RWPE2 (cell line): ENCODE measurements around the gene ANO6.

ENCODE experiments used
- ATAC-seq: fragments of 200-7000 bp; cut with Tn5 transposase; 3 replicates; pipeline ENCODE4 v1.9.1; 2021; ENCODE audit warnings: low read depth
- DNase-seq: peaks from one replicate; pipeline ENCODE4 v3.0.0-alpha.2; 2020; ENCODE audit warnings: low spot score
- H3K27ac ChIP-seq: fragments of 450-650 bp; 2 replicates; pipeline ENCODE4 v1.5.1; 2017; ENCODE audit warnings: mild to moderate bottlenecking; ENCODE audit not compliant: poor library complexity, severe bottlenecking
- H3K27me3 ChIP-seq: fragments of 250-450 bp; sonication (Bioruptor Pico); 2 replicates; pipeline ENCODE4 v1.5.1; 2021; ENCODE audit warnings: mild to moderate bottlenecking, moderate library complexity; ENCODE audit not compliant: insufficient read depth, poor library complexity, severe bottlenecking
- H3K36me3 ChIP-seq: fragments of 250-450 bp; sonication (Bioruptor Pico); 2 replicates; pipeline ENCODE4 v1.5.1; 2020; ENCODE audit warnings: low read depth, mild to moderate bottlenecking, moderate library complexity
- H3K4me1 ChIP-seq: fragments of 250-450 bp; sonication (Bioruptor Pico); 2 replicates; pipeline ENCODE4 v1.5.1; 2021; ENCODE audit warnings: mild to moderate bottlenecking, moderate library complexity; ENCODE audit not compliant: insufficient read depth, poor library complexity, severe bottlenecking
- H3K4me3 ChIP-seq: fragments of 250-450 bp; sonication (Bioruptor Pico); 2 replicates; pipeline ENCODE4 v1.5.1; 2021; ENCODE audit warnings: mild to moderate bottlenecking, moderate library complexity; ENCODE audit not compliant: severe bottlenecking
- H3K9me3 ChIP-seq: fragments of 250-450 bp; sonication (Bioruptor Pico); 2 replicates; pipeline ENCODE4 v1.5.1; 2021; ENCODE audit warnings: mild to moderate bottlenecking, moderate library complexity; ENCODE audit not compliant: severe bottlenecking
- TF ChIP-seq, protein P1 (sequence below): fragments of 450-650 bp; IDR thresholded peaks from one replicate; pipeline ENCODE4 v1.5.1; 2017; ENCODE audit warnings: mild to moderate bottlenecking, moderate library complexity; ENCODE audit not compliant: poor library complexity, severe bottlenecking

ANO6 gene

DNA sequence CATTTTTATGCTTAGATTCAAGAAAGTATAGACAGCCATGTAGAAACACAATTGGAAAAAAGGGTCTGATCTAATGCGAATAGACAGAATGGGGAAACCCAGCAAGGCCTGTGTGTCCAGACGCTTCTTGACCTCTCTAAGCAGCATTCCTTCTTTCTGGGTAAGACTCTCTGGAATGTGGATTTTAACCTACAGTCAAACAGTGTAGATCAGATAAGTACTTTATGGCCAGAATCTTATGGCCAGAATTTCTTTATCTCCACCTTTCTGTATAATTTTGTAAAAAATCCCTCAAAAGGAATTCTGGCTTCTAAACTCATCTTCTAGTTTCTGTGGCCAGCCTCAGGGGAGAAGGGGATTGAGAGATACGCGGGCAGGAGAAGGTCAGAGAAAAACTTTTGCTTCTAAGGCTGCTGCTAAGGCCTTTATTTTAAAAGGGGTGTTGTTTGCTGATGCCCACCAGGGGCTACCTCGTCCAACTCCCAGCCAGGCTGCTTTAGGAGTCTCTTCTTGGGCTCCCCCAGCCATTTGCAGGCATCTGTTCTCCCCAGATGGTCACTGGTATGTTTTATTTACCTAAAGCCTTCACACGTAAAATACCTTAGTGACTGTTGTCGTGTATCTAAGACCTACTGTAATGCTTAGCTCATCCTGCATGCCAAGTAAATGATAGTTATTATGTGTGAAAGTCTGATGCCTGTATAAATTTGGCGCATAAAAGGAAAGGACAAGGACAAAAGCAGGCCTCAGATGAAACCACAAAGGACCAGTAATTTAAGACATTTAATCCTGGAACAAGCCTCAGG, 68.4 kb downstream of the ANO6 start:
- DNase-seq: no peak
- H3K4me1 ChIP-seq: peaks cover 22% of the 10 kb centered on the region
- peak overlapping the region; percentile 85 for H3K27ac ChIP-seq
- no peaks in the 10 kb centered on the region for H3K27me3 ChIP-seq
- TF ChIP-seq, protein P1, sequence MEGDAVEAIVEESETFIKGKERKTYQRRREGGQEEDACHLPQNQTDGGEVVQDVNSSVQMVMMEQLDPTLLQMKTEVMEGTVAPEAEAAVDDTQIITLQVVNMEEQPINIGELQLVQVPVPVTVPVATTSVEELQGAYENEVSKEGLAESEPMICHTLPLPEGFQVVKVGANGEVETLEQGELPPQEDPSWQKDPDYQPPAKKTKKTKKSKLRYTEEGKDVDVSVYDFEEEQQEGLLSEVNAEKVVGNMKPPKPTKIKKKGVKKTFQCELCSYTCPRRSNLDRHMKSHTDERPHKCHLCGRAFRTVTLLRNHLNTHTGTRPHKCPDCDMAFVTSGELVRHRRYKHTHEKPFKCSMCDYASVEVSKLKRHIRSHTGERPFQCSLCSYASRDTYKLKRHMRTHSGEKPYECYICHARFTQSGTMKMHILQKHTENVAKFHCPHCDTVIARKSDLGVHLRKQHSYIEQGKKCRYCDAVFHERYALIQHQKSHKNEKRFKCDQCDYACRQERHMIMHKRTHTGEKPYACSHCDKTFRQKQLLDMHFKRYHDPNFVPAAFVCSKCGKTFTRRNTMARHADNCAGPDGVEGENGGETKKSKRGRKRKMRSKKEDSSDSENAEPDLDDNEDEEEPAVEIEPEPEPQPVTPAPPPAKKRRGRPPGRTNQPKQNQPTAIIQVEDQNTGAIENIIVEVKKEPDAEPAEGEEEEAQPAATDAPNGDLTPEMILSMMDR: no peak
- ATAC-seq: peak; percentile 96
- no peaks in the 10 kb centered on the region for H3K9me3 ChIP-seq
- 0 out of 2 replicates have a peak, but pooled peaks cover 7% of the 10 kb centered on the region for H3K36me3 ChIP-seq
- H3K4me3 ChIP-seq: no peak overlapping the region

DNA sequence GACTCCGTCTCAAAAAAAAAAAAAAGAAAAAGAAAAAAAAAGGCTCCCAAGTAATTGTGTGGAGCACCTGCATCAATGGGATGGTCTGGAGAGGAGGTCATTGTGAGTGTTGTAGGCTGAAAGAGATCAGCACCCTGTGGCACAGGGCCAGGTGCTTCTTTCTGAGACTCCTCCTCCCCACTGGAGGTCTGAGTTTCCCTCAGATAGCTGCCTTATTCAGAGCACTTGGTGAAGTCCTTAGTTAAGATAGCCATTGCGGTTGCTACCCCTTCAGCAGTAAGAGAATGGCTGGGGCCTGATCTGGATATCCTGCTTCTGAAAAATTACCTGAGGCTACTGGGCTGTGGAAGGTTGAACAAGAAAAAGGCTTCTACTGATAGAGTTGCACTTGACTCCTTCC, 69.8 kb downstream of the ANO6 start:
- no peak for DNase-seq
- H3K4me1 ChIP-seq: peaks cover 34% of the 10 kb centered on the region

DNA sequence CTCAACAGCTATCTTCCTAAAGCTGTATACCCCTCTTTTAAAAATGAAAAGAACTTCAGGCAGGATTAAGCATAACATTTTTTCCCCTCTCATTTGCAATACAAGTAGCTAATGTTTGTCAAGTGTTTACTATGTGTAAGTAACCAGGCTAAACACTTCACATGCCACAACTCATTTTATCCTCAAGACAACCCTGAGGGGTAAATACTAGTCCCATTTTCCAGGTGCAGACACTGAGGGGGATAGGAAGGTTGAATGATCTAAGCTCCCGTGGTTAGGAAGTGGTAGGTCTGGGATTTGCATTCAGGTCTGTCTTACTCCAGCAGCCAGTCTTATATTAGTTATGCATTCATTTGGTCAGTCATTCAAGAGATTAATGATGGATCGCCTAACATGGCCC, 70.7 kb downstream of the ANO6 start:
- H3K9me3 ChIP-seq: no peaks in the 10 kb centered on the region
- ATAC-seq (no peak), DNase-seq (no peak)
- TF ChIP-seq, protein P1: no peak
- no peaks in the 10 kb centered on the region for H3K27me3 ChIP-seq
- H3K4me3 ChIP-seq: no peak overlapping the region
- peaks cover 35% of the 10 kb centered on the region for H3K4me1 ChIP-seq
- H3K27ac ChIP-seq: no peak overlapping the region
- no peaks in the 10 kb centered on the region for H3K36me3 ChIP-seq

More for the DNA sequence above, 69.8 kb downstream of the ANO6 start:
- no peaks in the 10 kb centered on the region for H3K27me3 ChIP-seq
- H3K9me3 ChIP-seq: no peaks in the 10 kb centered on the region
- no peak overlapping the region for H3K4me3 ChIP-seq
- TF ChIP-seq, protein P1: no peak
- 0 out of 2 replicates have a peak, but pooled peaks cover under 1% of the 10 kb centered on the region for H3K36me3 ChIP-seq
- ATAC-seq: no peak
- no peak overlapping the region for H3K27ac ChIP-seq

DNA sequence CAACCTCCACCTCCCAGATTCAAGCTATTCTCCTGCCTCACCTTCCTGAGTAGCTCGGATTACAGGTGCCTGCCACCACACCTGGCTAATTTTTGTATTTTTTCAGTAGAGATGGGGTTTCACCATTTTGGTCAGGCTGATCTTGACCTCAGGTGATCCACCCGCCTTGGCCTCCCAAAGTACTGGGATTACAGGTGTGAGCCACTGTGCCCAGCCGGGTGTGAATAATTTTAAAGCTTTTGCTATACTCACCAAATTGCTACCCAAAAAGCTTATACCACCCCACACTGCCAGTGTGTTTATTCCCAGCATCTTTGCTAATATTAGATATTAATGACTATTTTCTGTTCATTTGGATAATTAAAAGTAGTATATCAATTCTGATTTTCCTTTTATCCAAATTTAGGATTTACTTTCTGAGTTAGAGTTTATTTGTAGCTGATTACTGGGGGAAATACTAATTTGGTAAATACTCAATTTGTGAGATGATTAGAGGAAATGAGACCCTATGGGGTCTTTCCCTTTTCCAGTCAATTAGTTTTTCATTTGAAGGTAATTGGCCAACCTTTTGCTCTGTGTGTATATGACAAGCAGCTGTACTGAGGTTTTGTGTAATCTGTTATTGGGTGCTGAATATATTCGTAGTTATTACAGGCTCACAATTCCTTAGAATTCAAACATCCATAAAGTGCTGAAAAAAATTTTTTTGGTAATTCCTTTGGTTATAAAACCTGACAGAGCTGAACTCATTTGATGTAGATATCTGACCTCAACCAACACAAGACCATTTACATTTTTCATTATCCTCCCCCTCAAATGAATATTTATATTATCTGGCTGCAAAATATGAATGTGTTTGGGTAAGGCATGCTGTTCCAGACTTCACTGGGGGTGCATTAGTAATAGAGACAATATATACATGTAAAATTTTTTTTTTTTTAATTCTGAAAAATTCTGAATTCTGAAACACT, 73.6 kb downstream of the ANO6 start:
- Histone ChIP-seq H3K9me3 (no peaks in the 10 kb centered on the region), H3K4me1 (peaks cover 35% of the 10 kb centered on the region), H3K27me3 (no peaks in the 10 kb centered on the region), H3K4me3 (no peak overlapping the region), H3K27ac (peak overlapping the region; percentile 72), H3K36me3 (no peaks in the 10 kb centered on the region)
- DNase-seq (no peak), ATAC-seq (no peak)
- TF ChIP-seq, protein P1: no peak
